MM.1S (cell line): ENCODE measurements around the gene MRPS5.
"Not testable (repeated sequence)": the region's sequence is repeated elsewhere in the genome, so short reads cannot be mapped to it uniquely, and the experiment has no call there.

Experiments
- DNase-seq: peaks from one replicate; pipeline ENCODE4 v3.0.0-alpha.2; 2015
- H2AFZ ChIP-seq: fragments of 300-600 bp; sonication (generic); 2 replicates; pipeline ENCODE4 v1.6.0; 2016; ENCODE audit warnings: antibody characterized with exemption, low read length
- H3F3A ChIP-seq: fragments of 300-600 bp; sonication (generic); 2 replicates; pipeline ENCODE4 v1.6.1; 2016; ENCODE audit warnings: mild to moderate bottlenecking, antibody characterized with exemption, low read length, moderate library complexity, mixed read lengths; ENCODE audit not compliant: insufficient read depth
- H3K27ac ChIP-seq: fragments of 300-600 bp; sonication (generic); 2 replicates; pipeline ENCODE4 v1.5.1; 2016; ENCODE audit warnings: mild to moderate bottlenecking, low read length
- H3K27me3 ChIP-seq: fragments of 300-600 bp; sonication (generic); replicated peaks from 2 replicates; pipeline ENCODE4 v1.6.0; 2016; ENCODE audit warnings: low read length; ENCODE audit not compliant: insufficient read depth
- H3K36me3 ChIP-seq: fragments of 300-600 bp; sonication (generic); replicated peaks from 2 replicates; pipeline ENCODE4 v1.6.1; 2016; ENCODE audit warnings: mild to moderate bottlenecking, low read length, mixed read lengths; ENCODE audit not compliant: insufficient read depth
- H3K4me1 ChIP-seq: fragments of 300-600 bp; sonication (generic); 2 replicates; pipeline ENCODE4 v1.6.1; 2016; ENCODE audit warnings: low read length, mixed read lengths
- H3K4me2 ChIP-seq: fragments of 300-600 bp; sonication (generic); 2 replicates; pipeline ENCODE4 v1.6.0; 2016; ENCODE audit warnings: low read depth, low read length
- H3K4me3 ChIP-seq: fragments of 300-600 bp; sonication (generic); 2 replicates; pipeline ENCODE4 v1.5.1; 2016; ENCODE audit warnings: low read length, mixed read lengths
- H3K79me2 ChIP-seq: fragments of 300-600 bp; sonication (generic); 2 replicates; pipeline ENCODE4 v1.6.1; 2016; ENCODE audit warnings: mixed run types, low read length, mixed read lengths
- H3K9ac ChIP-seq: fragments of 300-600 bp; sonication (generic); 2 replicates; pipeline ENCODE4 v1.6.1; 2016; ENCODE audit warnings: low read length, mixed read lengths
- H3K9me2 ChIP-seq: fragments of 300-600 bp; sonication (generic); replicated peaks from 2 replicates; pipeline ENCODE4 v1.6.1; 2016; ENCODE audit warnings: mild to moderate bottlenecking, low read length, mixed read lengths; ENCODE audit not compliant: insufficient read depth
- H3K9me3 ChIP-seq: fragments of 300-600 bp; sonication (generic); replicated peaks from 2 replicates; pipeline ENCODE4 v1.6.1; 2016; ENCODE audit warnings: mild to moderate bottlenecking, low read length, mixed read lengths; ENCODE audit not compliant: insufficient read depth
- H4K20me1 ChIP-seq: fragments of 300-600 bp; sonication (generic); 2 replicates; pipeline ENCODE4 v1.6.1; 2016; ENCODE audit warnings: mild to moderate bottlenecking, low read length, moderate library complexity, mixed read lengths; ENCODE audit not compliant: insufficient read depth
- CTCF ChIP-seq: fragments of 300-600 bp; sonication (generic); IDR thresholded peaks from 2 replicates; pipeline ENCODE4 v1.5.1; 2016; ENCODE audit warnings: antibody characterized with exemption, low read length, mixed read lengths
- EZH2 ChIP-seq: fragments of 300-600 bp; sonication (generic); optimal IDR thresholded peaks from 2 replicates; pipeline ENCODE3; 2017; ENCODE audit warnings: low read depth, mild to moderate bottlenecking, antibody characterized with exemption, low read length, mixed read lengths
- EZH2phosphoT487 ChIP-seq: fragments of 300-600 bp; sonication (generic); IDR thresholded peaks from 2 replicates; pipeline ENCODE4 v1.6.1; 2018; ENCODE audit warnings: antibody characterized with exemption, low read length

The MRPS5 gene

GRCh38 chr2:95099910-95100309 lies 21.7 kb downstream of the MRPS5 start:
- Histone ChIP-seq H3K79me2 (peaks cover 14% of the 10 kb centered on the region), H4K20me1 (no peaks in the 10 kb centered on the region), H3K27ac (no peak overlapping the region), H3K9me2 (no peaks in the 10 kb centered on the region), H3K9ac (no peak overlapping the region), H3K27me3 (no peaks in the 10 kb centered on the region), H2AFZ (no peak overlapping the region), H3K4me2 (no peak overlapping the region), H3F3A (no peaks in the 10 kb centered on the region), H3K4me1 (no peaks in the 10 kb centered on the region), H3K36me3 (peaks cover 25% of the 10 kb centered on the region), H3K9me3 (no peaks in the 10 kb centered on the region), H3K4me3 (no peak overlapping the region)
- TF ChIP-seq EZH2phosphoT487 (no peak), EZH2 (no peak), CTCF (no peak)
- DNase-seq = no peak

GRCh38 chr2:95098273-95098672 lies 23.3 kb downstream of the MRPS5 start:
- H2AFZ ChIP-seq, H4K20me1 ChIP-seq, H3F3A ChIP-seq, H3K27ac ChIP-seq, H3K9me3 ChIP-seq, H3K9ac ChIP-seq, H3K9me2 ChIP-seq, H3K27me3 ChIP-seq, H3K4me3 ChIP-seq, H3K4me1 ChIP-seq, H3K4me2 ChIP-seq, DNase-seq: not testable (repeated sequence)
- H3K36me3 ChIP-seq = peaks cover 25% of the 10 kb centered on the region
- H3K79me2 ChIP-seq = peaks cover 14% of the 10 kb centered on the region

- no peaks in the 10 kb centered on the region for H3K27me3 ChIP-seq
- no peak overlapping the region for H2AFZ ChIP-seq
- no peaks in the 10 kb centered on the region for H3K79me2 ChIP-seq
- H3K27ac ChIP-seq = no peak overlapping the region
- peaks cover 15% of the 10 kb centered on the region; the same call in 1 of the 2 replicates for H3K36me3 ChIP-seq
- no peaks in the 10 kb centered on the region for H3K9me3 ChIP-seq
- H3F3A ChIP-seq = no peaks in the 10 kb centered on the region
- no peaks in the 10 kb centered on the region for H4K20me1 ChIP-seq
- TF ChIP-seq EZH2phosphoT487 (no peak), CTCF (no peak), EZH2 (no peak)
- no peak overlapping the region for H3K4me2 ChIP-seq
- no peak overlapping the region for H3K4me3 ChIP-seq
- no peak overlapping the region for H3K9ac ChIP-seq
- no peaks in the 10 kb centered on the region for H3K9me2 ChIP-seq
- no peaks in the 10 kb centered on the region for H3K4me1 ChIP-seq
- no peak for DNase-seq
Measured at GRCh38 chr2:95091885-95092555, 29.6 kb downstream of the MRPS5 start.

- peaks cover 17% of the 10 kb centered on the region; the same call in 1 of the 2 replicates for H3K36me3 ChIP-seq
- H2AFZ ChIP-seq = no peak overlapping the region
- no peak overlapping the region for H3K4me3 ChIP-seq
Measured at GRCh38 chr2:95087379-95087778, 34.2 kb downstream of the MRPS5 start.

More at GRCh38 chr2:95087379-95087778, 34.2 kb downstream of the MRPS5 start:
- Histone ChIP-seq H4K20me1 (no peaks in the 10 kb centered on the region), H3K27ac (no peak overlapping the region), H3K4me1 (no peaks in the 10 kb centered on the region), H3K9me2 (no peaks in the 10 kb centered on the region), H3F3A (peaks cover 2% of the 10 kb centered on the region; the same call in 1 of the 2 replicates), H3K27me3 (no peaks in the 10 kb centered on the region), H3K9ac (no peak overlapping the region), H3K9me3 (no peaks in the 10 kb centered on the region), H3K4me2 (no peak overlapping the region), H3K79me2 (no peaks in the 10 kb centered on the region)
- TF ChIP-seq EZH2 (no peak), CTCF (no peak), EZH2phosphoT487 (no peak)
- no peak for DNase-seq
